Activated CD8-positive, alpha-beta memory T cell treated with anti-CD3 and anti-CD28 coated beads for 4 hours (primary cell): ENCODE data around the gene TMEM107.
"Not testable (repeated sequence)": the region's sequence is repeated elsewhere in the genome, so short reads cannot be mapped to it uniquely, and the experiment has no call there.

Source experiments
- DNase-seq, 2 donors: peaks; one replicate each; pipeline ENCODE4 v3.0.0-alpha.2; 2020; ENCODE audit warnings: low read depth in 2 of 2

Gene TMEM107

DNA sequence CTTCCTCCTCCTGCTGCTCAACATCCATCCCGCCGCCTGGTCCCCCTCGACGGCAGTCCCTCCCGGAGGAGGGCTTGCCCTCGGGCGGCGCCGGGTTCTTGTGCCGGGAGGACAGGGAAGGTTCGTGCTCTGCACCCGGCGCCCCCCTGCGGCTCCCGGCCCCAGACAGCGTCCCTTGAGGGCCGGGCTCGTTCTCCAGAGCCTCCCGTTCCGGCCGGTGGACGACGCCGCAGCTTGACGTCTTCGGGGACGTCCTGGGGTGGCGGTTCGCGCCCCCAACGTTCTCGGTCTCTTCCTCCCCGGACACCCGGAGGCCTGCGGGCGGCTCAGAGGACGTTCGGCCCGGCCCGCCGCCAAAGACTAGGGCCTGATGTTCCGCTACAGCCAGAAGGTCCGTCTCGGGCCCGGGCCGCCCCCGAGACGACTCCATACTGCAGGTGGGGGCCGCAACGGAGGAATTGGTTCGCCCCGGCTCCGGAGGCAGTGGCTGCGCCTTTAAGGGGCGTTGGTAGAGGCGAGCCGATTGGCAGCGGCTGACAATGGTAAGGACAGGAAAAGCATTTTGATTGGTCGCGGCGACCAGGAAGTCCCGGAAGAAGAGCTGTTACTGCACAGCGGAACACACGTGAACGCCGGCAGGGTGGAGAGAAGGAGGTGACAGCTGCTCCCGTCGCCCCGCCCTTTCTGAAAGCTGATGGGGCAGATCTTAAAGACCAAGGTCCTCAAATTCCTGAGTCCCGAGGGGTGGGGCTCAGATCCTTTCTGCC is 13.7 kb upstream of the TMEM107 start, which contains the start of gene BORCS6:
BORCS6 (minus strand) TSS at position 470 of the 767 bp plus-strand sequence; CDS start at position 430, 40 bp downstream.
- DNase-seq, result peak; percentile 90 to 94

DNA sequence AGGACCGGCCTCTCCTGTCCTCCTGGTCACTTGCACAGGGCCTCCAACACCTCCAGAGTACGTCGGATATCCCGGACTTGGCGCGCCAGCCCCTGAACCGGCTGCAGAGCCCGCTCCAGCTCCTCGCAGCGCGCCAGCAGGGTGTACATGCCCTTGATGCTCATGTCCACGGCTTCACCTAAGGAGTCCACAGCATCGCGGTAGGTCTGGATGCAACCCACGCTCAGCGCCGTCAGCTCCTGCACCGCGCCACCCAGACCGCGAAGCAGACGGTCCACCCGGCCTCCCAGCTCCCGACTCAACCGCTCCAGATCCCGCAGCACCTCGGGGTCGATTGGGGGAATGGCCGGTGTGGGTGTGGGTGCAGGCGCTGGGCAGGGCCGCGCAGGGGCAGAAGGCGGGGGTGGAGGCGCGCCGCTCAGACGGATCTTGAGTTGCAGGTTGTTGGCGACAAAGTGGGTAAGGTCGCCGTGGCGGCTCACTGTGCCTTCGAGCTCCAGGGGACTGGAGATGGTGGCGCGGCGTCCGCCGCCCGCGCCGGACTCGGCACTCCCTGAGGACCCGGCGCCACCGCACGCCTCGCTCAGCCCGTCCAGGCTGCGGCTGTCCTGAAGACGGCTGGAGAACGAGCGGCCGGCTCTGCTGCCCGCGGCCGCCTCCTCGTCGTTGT is 13.0 kb upstream of the TMEM107 start:
- no peak for DNase-seq

DNA sequence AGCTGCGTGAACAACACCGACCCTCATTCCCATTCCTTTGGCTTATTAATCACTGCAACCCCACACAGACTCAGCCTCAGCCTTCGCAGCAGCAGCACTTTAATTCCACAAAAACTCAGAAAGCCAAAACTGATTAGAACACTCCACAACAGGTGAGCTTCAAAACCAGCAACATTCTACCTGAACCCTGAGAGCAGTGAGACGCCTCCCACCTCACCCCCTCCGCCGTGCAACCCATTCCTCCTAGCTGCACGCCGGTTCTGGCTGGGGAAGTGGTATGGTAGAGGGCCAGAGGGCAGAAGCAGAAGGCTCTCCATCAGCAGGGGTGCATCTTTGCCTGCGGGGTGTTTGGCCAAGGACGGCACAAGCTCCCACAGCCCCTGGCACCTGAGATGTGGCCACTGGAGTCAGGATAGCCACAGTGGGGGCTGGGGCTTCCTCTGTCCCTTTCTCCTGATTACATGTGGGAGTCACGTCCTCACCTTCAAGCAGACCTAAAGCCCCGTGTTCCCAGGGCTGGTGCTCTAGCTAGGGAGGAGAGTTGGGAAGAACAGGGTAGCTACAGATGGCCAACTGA is 12.2 kb upstream of the TMEM107 start:
- DNase-seq, result no peak

DNA sequence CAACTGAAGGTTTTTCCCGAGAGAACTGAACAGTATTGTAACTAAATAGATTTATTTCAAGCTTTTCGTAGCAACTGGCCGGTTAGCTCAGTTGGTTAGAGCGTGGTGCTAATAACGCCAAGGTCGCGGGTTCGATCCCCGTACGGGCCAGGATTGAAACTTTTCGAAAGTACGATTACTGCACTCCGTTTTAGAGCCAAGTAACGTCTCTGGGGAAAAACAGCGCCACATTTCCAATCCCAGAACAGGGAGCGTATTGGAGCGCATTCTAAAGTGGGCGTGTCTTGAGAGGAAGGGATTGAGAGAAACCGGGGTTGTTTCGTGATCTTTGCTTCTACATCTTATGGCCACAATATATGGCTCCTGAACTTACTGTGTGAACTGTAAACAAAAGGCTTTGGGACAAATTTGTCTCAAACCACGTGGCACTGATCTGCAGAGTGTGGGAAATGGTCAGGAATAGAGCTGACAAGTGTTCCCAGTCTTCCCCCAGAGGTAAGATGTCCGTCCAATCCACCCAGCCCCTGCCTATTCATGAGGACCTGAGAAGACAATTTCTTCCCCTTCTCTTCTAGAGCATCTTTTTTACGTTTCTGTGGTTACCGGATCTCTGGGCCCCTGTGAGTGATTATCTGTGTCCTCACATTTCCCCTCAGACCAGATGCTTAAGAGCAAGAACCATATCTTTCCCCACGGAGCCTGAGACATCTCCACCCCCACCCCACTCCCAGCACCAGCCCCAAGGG is 11.5 kb upstream of the TMEM107 start:
- peak; percentile 83 to 87 for DNase-seq

DNA sequence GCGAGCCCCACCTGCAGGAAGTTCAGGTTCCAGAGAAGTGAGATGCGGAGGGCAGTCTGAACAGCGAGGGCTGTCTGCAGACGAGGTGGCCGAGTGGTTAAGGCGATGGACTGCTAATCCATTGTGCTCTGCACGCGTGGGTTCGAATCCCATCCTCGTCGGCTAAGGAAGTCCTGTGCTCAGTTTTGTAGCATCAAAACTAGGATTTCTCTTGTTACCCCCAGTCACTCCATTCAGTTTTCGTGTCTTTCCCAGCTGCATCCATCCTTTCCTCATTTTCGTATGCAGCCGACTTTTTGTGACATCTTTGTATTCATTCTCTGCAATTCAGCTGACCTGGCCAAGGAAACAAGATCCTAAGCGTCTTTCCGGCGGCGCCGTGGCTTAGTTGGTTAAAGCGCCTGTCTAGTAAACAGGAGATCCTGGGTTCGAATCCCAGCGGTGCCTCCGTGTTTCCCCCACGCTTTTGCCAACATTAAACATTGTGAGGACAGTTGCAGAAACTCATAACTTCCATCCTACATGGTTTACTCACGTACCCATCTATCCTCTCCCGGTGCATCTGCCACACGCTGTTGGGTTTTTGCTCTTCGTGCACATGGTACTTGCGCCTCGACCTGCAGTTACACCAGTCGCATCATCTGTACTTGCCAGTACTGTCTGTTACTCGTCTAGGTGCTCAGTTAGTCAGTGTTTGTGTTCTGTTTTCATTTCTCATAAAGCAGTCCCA is 10.8 kb upstream of the TMEM107 start:
- peak; percentile 86 for DNase-seq

DNA sequence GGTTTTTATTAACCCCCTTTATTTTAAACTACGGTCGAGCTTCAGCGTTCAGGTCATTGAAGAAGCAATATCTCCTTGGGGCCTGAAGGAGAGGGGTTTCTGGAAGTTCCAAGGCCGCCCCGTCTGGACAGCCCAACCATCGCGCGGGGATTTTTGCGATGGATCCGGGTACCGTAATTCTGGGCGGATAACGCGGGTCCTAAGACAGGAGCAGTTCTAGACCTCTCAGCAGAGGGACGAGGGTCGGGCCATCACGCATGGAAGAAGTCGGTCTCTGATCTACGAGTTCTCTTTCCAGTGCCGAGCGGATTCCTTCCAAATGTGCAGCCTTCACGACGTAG is 10.2 kb upstream of the TMEM107 start:
- DNase-seq, result no peak

DNA sequence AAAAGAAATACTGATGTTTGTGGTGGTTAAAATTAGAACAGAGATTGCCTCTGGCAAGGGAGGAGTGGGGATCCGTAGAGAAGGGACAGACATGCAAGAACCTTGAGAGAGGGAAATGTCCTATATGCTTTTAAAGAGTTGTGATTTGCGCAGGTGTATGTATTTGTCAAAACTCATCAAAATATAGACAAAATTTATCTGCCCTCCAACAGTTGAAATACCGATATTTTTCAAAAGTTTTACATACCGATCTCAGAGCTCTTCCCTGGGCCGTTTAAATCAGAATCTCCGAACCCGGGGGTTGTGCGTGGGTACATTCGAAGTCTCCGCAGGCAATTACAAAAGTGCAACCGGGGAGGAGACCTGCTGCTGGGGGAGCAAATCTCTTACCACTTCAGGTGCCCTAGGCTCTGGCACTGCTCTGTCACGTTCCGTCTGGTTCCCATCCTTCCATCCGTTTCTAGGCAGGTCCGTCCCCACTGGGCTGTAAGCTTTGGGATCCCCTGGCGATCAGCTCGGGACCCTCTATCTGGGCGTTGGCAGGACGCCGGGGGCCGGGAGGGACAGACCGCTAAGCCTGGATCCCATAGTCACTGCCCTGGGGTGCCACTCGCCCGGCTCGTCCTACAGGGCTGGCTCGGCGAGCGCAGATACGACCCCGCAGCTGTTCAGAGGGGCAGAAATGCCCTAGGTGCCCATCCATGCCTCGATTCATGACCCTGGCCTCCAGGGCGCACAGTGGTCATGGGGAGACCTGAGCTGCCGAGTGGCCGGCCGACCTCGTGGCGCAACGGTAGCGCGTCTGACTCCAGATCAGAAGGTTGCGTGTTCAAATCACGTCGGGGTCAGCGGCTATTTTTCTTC is 9.6 kb upstream of the TMEM107 start:
- DNase-seq, result peak; percentile 81 to 90

DNA sequence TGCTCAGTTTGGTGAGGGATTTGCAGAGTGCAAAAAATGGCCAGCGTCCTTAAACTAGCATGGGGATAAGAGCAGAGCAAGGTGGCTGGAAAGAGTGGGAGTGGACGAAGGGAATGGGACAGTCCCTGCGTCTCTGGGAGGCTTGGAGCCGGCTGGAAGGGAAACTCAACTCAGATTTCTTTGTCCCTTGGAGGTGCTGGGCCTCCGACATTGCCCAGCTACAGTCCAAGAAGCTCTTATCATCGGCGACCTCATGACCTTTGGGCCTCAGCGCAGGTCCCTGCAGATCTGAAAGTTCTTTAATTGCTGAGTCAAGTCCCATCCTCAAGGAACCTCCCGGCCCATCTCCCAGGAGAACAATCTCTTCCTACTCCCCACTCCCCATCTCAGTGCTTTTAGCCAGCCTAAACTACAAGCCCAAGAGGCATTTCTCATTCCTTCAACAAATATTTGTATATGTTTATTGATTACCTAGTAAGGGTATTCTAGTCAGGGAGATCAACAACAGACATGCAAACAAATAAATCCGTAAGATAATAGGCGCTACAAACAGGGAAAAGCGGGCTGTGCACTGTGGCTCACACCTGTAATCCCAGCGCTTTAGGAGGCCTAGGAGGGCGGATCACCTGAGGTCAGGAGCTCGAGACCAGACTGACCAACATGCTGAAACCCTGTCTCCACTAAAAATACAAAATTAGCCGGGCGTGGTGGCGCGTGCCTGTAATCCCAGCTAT is 985 bp upstream of the TMEM107 start:
- no peak for DNase-seq

DNA sequence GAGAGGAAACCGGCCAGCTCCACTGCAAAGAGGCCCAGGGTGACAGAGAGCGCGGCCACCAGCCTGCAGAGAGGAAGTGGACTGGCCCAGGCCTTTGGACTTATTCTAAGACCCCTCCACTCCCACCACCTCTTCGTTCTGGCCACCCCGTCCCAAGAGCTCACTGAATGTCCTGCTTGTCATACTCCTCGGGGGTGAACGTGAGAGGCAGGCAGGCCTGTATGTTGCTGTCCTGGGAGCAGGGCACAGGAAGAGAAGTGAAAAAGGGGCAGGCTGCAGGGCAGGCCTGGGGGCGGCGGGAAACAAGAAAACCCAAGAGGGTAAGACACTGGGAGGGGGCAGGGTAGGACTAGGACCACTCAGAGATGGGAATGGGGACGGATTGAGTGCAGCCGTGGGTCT is 384 bp downstream of the TMEM107 start:
- no peak for DNase-seq

DNA sequence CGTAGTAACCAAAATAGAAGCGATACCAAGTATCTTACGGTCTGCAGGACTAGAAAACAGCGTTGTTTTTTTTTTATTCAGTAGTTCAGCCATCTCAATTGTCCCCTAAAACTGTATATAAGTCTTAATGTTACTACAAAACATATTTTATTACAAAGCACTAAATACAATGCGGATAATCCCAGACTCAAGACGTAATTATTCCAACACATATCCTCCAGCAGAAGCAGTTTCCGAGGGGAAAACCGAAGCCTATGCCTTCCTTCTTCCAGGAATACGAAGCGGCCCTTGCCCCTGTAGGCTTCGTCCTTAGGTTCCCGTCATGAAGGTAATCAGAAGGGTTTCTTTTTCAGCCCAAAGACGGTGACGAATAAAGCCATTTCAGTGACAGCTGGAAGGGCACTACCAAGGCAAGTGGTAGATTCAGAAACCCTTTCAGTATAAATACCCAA is 2.3 kb downstream of the TMEM107 start:
- DNase-seq, result no peak

DNA sequence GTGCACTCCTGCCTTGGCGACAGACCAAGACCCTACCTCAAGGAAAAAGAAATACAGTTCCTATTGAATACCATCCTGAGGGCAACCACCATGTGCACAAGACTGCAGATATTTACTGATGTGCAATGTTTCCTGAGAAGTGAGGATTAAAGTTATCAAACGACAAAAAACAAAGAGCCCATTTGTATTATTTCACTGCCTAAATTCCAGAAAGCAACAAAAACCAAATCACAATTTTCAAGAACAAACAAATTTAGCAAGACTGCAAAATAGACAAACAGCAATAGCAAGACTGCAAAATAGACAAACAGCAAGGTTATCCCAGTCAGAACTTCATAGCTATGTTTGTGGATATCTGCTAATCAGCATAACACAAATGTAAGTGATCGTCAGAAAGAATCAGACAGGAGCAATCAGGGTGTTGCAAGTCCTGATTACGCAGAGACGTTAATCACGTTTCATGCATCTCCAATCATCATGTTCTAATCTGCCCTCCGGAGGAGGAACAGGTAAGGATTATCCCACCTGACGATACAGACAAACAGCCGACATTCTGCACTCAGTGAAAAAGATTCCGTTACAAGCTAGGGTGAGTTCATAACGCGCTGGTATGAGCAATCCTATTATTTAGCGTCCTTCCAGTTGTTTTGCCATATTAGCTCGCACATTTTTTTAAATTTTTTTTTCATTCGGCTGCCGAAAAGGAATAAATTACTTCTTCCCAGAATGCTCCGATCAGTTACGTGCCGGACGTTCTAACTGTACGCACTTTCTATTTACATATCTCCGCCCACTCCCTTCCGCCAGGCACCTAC is 2.9 kb downstream of the TMEM107 start:
- DNase-seq, result peak; percentile 66 to 79

DNA sequence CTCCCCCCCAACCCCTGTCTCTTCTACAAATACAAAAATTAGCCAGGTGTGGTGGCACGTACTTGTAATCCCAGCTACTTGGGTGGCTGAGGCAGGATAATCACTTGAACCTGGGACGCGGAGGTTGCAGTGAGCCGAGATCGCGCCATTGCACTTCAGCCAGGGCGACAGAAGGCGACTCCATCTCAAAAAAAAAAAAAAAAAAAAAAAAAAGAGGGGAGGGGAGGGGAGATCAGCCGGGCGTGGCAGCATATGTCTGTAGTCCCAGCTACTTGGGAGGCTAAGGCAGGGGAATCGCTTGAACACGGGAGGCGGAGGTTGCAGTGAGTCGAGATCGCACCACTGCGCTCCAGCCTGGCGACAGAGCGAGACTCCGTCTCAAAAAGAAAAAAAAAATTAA is 6.0 kb downstream of the TMEM107 start:
- not testable (repeated sequence) for DNase-seq

DNA sequence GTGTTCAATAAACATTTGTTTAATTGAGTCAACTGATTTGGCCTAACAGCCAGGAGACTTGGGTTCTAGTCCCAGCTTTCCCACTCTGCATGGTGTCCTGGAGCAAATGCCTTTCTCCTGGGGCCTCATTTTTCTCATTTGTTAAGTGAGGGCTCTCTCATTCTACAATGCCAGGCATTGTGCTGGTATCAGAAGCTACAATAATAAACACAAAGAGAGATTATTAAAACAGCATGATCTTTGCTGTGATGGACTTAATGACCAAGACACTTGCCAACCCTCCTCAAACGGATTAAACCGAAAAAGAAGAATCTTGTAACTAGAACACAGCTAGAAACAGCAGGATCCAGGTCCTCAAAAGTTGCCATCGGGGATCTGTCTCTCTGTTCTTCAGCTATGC is 8.7 kb downstream of the TMEM107 start:
- DNase-seq, result no peak

DNA sequence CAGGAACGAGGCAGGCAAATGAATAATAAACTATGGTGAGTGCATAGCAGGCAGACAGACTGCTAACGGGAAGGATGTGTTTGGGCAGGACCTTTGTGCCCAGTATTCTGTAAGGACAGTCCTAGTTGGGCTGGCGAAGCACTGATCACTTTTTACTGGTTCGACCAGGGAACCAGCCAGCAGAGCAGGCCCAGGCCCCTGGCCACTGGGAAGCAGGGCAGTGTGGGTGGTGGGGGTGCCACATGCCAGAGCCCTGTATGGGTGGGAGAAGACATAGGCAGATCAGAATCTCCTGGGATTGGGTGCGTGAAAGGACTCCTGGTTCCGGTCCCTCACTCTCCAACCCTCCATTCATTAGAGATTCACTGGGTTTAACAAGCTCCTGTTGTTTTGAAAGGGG is 9.4 kb downstream of the TMEM107 start:
- DNase-seq, result no peak

DNA sequence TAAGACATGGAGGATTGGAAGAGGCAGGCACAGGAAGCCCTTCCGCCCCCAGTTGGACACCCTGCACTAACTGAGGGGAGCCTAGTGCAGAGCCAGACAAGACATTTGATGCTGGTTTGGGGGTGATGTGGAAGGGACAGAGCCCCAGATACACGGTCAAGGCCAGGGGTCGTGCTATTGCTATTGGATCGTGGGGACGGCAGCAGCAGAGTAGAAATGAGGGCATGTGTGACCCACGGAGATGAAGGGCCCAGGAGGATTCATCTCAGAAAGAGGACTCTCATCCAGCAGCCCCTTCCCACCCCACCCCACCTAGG is 11.4 kb downstream of the TMEM107 start:
- DNase-seq, result no peak

DNA sequence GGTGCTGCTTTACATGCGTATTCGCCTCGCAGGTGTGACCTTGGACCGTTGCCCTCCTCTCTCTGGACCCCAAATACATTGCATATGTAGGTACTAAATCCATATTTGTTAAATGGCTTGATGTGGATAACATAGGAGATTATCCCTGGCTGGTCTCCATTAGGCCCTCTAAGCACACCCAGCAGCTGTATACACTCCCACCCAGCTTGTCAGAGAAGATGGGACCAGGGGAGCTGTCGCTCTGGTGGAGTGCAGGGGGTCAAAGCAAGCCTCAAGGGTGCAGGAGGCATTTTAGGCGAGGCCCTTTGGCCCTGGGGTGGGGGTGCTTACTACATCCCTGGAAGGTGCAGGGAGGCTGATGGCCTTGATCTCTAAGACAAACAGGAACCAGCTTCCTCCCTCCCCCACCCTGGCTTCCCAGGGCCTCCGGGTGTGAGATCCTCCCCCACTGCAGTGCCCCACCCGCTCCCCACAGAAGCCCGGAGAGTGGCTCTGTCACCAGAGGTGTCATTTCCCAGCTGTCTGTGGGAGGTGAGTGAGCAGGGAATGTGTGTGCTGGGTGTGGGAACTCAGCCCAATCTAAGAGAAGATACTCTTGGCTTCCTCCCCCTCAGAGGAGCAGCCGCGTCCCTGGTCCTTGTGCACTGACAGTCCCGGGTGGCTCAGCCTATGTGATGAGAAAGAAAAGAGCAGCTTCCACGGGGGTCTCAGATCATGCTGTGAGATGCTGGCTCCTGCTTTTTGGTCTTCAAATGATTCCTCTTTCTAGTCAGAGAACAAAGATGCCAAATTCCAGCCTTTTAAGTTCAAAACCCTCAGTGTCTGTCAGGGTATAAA is 12.0 kb downstream of the TMEM107 start:
- DNase-seq, result peak in 1 of 2 donors; percentile 42

DNA sequence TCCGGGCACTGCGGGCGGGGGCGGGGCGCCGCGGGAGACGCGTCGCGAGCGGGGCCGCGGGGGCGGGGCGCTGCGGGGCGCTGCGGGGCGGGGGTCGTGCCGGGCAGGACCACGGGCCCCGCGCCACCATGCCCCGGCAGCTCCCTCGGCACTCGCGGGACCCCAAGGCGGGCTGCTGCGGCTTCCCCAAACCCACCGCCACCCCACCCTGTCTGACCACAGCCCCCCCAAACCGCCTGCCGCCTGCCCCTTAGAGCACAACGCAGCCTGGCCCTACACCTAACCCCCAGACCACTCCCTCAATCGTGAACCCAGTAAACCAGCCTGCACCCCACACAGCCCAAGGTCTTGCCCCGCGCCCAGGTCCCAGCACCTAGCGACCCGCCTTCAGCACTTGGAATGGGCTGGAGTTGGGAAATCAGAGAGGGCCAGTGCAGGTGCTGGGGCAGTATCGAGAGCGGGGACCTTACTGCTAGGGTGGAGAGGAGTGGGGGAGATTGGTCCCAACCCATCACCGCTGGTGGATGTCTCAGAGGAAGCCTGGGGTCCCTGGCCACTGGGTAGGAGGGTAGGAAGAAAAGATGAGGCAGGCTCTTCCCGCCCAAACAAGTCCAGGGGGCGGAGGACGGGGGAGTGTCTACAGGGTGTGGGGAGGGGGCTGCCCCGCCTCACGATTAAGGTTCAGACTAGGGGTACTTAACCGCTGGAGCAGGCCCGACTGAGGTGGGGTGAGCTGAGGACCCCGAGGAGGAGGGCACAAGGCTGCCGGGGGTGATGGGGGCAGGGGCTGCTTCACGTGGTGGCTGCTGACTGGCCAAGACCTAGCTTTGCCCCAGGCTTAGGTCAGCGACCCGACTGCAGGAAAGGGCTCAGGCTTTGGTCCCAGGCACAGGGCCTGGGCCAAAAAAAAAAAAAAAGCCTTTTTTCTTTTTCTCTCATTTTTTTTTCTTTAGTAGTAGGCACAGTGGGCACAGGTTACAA is 12.9 kb downstream of the TMEM107 start:
- peak in 1 of 2 donors; percentile 63 for DNase-seq
